ENCODE results near the gene HERC5.

HERC5 gene

GRCh38 chr4:88465653-88466192 lies 8.8 kb downstream of the HERC5 start:
- Histone ChIP-seq H3K18ac (ENCODE audit: low read length) (no peak overlapping the region), H3K4ac (ENCODE audit: low read depth, low read length) (no peak overlapping the region), H2BK15ac (replicated peaks; ENCODE audit: low read depth) (no peak overlapping the region), H4K8ac (ENCODE audit: low read depth, low read length) (no peak overlapping the region), H3K4me3 (ENCODE audit: low read length) (no peak overlapping the region), H3K36me3 (ENCODE audit: control insufficient read depth, insufficient read depth, low read length) (no peaks in the 10 kb centered on the region), H3K56ac (ENCODE audit: low read length) (no peak overlapping the region), H3K27ac (ENCODE audit: low read depth, low read length) (no peak overlapping the region), H3K4me1 (ENCODE audit: control insufficient read depth, low read depth, low read length) (no peaks in the 10 kb centered on the region), H3K23ac (ENCODE audit: low read length) (no peak overlapping the region), H3K27me3 (ENCODE audit: insufficient read depth, low read length, poor library complexity) (no peaks in the 10 kb centered on the region), H3K4me2 (ENCODE audit: low read length) (no peak overlapping the region), H2BK120ac (ENCODE audit: low read depth, low read length) (no peak overlapping the region), H3K79me1 (ENCODE audit: low read length) (no peaks in the 10 kb centered on the region), H3K9ac (ENCODE audit: low read length) (no peak overlapping the region), H2BK5ac (ENCODE audit: low read length) (no peak overlapping the region), H3K79me2 (ENCODE audit: control insufficient read depth, insufficient read depth, low read length) (no peaks in the 10 kb centered on the region), H4K5ac (ENCODE audit: low read length) (no peak overlapping the region), H2AK5ac (ENCODE audit: low read length) (no peak overlapping the region)
- no CpG with 5 or more reads among the region's 1 CpG for WGBS (ENCODE audit: extremely low coverage, insufficient coverage, low lambda C conversion rate)
- DNase-seq, result no peak

GRCh38 chr4:88467392-88467791 lies 10.5 kb downstream of the HERC5 start:
- no peak overlapping the region for H3K4ac ChIP-seq (ENCODE audit: low read depth, low read length)
- no peak overlapping the region for H3K9ac ChIP-seq (ENCODE audit: low read length)
- WGBS (ENCODE audit: extremely low coverage, insufficient coverage, low lambda C conversion rate), result no CpG with 5 or more reads among the region's 2 CpGs
- no peak overlapping the region for H3K4me2 ChIP-seq (ENCODE audit: low read length)
- H4K8ac ChIP-seq (ENCODE audit: low read depth, low read length), result no peak overlapping the region
- no peak overlapping the region for H2BK5ac ChIP-seq (ENCODE audit: low read length)
- no peaks in the 10 kb centered on the region for H3K79me1 ChIP-seq (ENCODE audit: low read length)
- no peak overlapping the region for H3K4me3 ChIP-seq (ENCODE audit: low read length)
- no peak for DNase-seq
- H3K18ac ChIP-seq (ENCODE audit: low read length), result no peak overlapping the region
- no peaks in the 10 kb centered on the region for H3K4me1 ChIP-seq (ENCODE audit: control insufficient read depth, low read depth, low read length)
- H3K79me2 ChIP-seq (ENCODE audit: control insufficient read depth, insufficient read depth, low read length), result no peaks in the 10 kb centered on the region
- H2BK15ac ChIP-seq (replicated peaks; ENCODE audit: low read depth), result no peak overlapping the region
- H3K36me3 ChIP-seq (ENCODE audit: control insufficient read depth, insufficient read depth, low read length), result no peaks in the 10 kb centered on the region
- H2BK120ac ChIP-seq (ENCODE audit: low read depth, low read length), result no peak overlapping the region
- no peak overlapping the region for H4K5ac ChIP-seq (ENCODE audit: low read length)
- H3K27me3 ChIP-seq (ENCODE audit: insufficient read depth, low read length, poor library complexity), result no peaks in the 10 kb centered on the region
- H3K56ac ChIP-seq (ENCODE audit: low read length), result no peak overlapping the region
- H2AK5ac ChIP-seq (ENCODE audit: low read length), result no peak overlapping the region
- no peak overlapping the region for H3K27ac ChIP-seq (ENCODE audit: low read depth, low read length)
- no peak overlapping the region for H3K23ac ChIP-seq (ENCODE audit: low read length)

GRCh38 chr4:88477229-88477860 lies 20.4 kb downstream of the HERC5 start:
- H3K36me3 ChIP-seq (ENCODE audit: control insufficient read depth, insufficient read depth, low read length), result no peaks in the 10 kb centered on the region
- H2BK120ac ChIP-seq (ENCODE audit: low read depth, low read length), result no peak overlapping the region
- H3K9ac ChIP-seq (ENCODE audit: low read length), result no peak overlapping the region
- H2BK15ac ChIP-seq (replicated peaks; ENCODE audit: low read depth), result no peak overlapping the region
- no peak overlapping the region for H3K23ac ChIP-seq (ENCODE audit: low read length)
- DNase-seq, result peak; percentile 8
- no peak overlapping the region for H3K18ac ChIP-seq (ENCODE audit: low read length)
- no peak overlapping the region for H3K4me2 ChIP-seq (ENCODE audit: low read length)
- H3K56ac ChIP-seq (ENCODE audit: low read length), result no peak overlapping the region
- no CpG with 5 or more reads among the region's 5 CpGs for WGBS (ENCODE audit: extremely low coverage, insufficient coverage, low lambda C conversion rate)
- no peaks in the 10 kb centered on the region for H3K4me1 ChIP-seq (ENCODE audit: control insufficient read depth, low read depth, low read length)
- no peak overlapping the region for H4K8ac ChIP-seq (ENCODE audit: low read depth, low read length)
- H3K79me2 ChIP-seq (ENCODE audit: control insufficient read depth, insufficient read depth, low read length), result no peaks in the 10 kb centered on the region
- H2BK5ac ChIP-seq (ENCODE audit: low read length), result no peak overlapping the region
- no peak overlapping the region for H3K27ac ChIP-seq (ENCODE audit: low read depth, low read length)
- no peak overlapping the region for H2AK5ac ChIP-seq (ENCODE audit: low read length)
- H3K27me3 ChIP-seq (ENCODE audit: insufficient read depth, low read length, poor library complexity), result no peaks in the 10 kb centered on the region
- H3K4ac ChIP-seq (ENCODE audit: low read depth, low read length), result no peak overlapping the region
- no peak overlapping the region for H3K4me3 ChIP-seq (ENCODE audit: low read length)
- H4K5ac ChIP-seq (ENCODE audit: low read length), result no peak overlapping the region
- no peaks in the 10 kb centered on the region for H3K79me1 ChIP-seq (ENCODE audit: low read length)

GRCh38 chr4:88478247-88478646 lies 21.3 kb downstream of the HERC5 start:
- Histone ChIP-seq H3K27ac (ENCODE audit: low read depth, low read length) (no peak overlapping the region), H3K9ac (ENCODE audit: low read length) (no peak overlapping the region), H2BK120ac (ENCODE audit: low read depth, low read length) (no peak overlapping the region), H3K18ac (ENCODE audit: low read length) (no peak overlapping the region), H2BK15ac (replicated peaks; ENCODE audit: low read depth) (no peak overlapping the region), H4K5ac (ENCODE audit: low read length) (no peak overlapping the region), H3K56ac (ENCODE audit: low read length) (no peak overlapping the region), H3K36me3 (ENCODE audit: control insufficient read depth, insufficient read depth, low read length) (no peaks in the 10 kb centered on the region), H3K4ac (ENCODE audit: low read depth, low read length) (no peak overlapping the region), H3K4me3 (ENCODE audit: low read length) (no peak overlapping the region), H2BK5ac (ENCODE audit: low read length) (no peak overlapping the region), H3K27me3 (ENCODE audit: insufficient read depth, low read length, poor library complexity) (no peaks in the 10 kb centered on the region), H2AK5ac (ENCODE audit: low read length) (no peak overlapping the region), H3K4me1 (ENCODE audit: control insufficient read depth, low read depth, low read length) (no peaks in the 10 kb centered on the region), H4K8ac (ENCODE audit: low read depth, low read length) (no peak overlapping the region), H3K79me1 (ENCODE audit: low read length) (no peaks in the 10 kb centered on the region), H3K23ac (ENCODE audit: low read length) (no peak overlapping the region), H3K4me2 (ENCODE audit: low read length) (no peak overlapping the region), H3K79me2 (ENCODE audit: control insufficient read depth, insufficient read depth, low read length) (no peaks in the 10 kb centered on the region)
- 100% methylated on average over 1 of the region's 2 CpGs for WGBS (ENCODE audit: extremely low coverage, insufficient coverage, low lambda C conversion rate)
- DNase-seq, result no peak

GRCh38 chr4:88481537-88481936 lies 24.6 kb downstream of the HERC5 start:
- no peak overlapping the region for H2BK15ac ChIP-seq (replicated peaks; ENCODE audit: low read depth)
- no peak overlapping the region for H3K4me2 ChIP-seq (ENCODE audit: low read length)
- H3K79me1 ChIP-seq (ENCODE audit: low read length), result no peaks in the 10 kb centered on the region
- H4K5ac ChIP-seq (ENCODE audit: low read length), result no peak overlapping the region
- H4K8ac ChIP-seq (ENCODE audit: low read depth, low read length), result no peak overlapping the region
- H3K9ac ChIP-seq (ENCODE audit: low read length), result no peak overlapping the region
- H2BK120ac ChIP-seq (ENCODE audit: low read depth, low read length), result no peak overlapping the region
- no peaks in the 10 kb centered on the region for H3K36me3 ChIP-seq (ENCODE audit: control insufficient read depth, insufficient read depth, low read length)
- no peaks in the 10 kb centered on the region for H3K27me3 ChIP-seq (ENCODE audit: insufficient read depth, low read length, poor library complexity)
- H3K4me3 ChIP-seq (ENCODE audit: low read length), result no peak overlapping the region
- H3K79me2 ChIP-seq (ENCODE audit: control insufficient read depth, insufficient read depth, low read length), result no peaks in the 10 kb centered on the region
- H3K4ac ChIP-seq (ENCODE audit: low read depth, low read length), result no peak overlapping the region
- H3K56ac ChIP-seq (ENCODE audit: low read length), result no peak overlapping the region
- H2AK5ac ChIP-seq (ENCODE audit: low read length), result no peak overlapping the region
- no peak overlapping the region for H3K23ac ChIP-seq (ENCODE audit: low read length)
- H3K4me1 ChIP-seq (ENCODE audit: control insufficient read depth, low read depth, low read length), result no peaks in the 10 kb centered on the region
- DNase-seq, result no peak
- no peak overlapping the region for H3K27ac ChIP-seq (ENCODE audit: low read depth, low read length)
- no peak overlapping the region for H2BK5ac ChIP-seq (ENCODE audit: low read length)
- H3K18ac ChIP-seq (ENCODE audit: low read length), result no peak overlapping the region
- no CpG with 5 or more reads among the region's 1 CpG for WGBS (ENCODE audit: extremely low coverage, insufficient coverage, low lambda C conversion rate)

All from mesendoderm (in vitro differentiated cells).